Transverse colon (tissue), 4 donors: ENCODE results near the gene DNAI1. TPM values are rescaled to one million over a fixed set of nuclear protein-coding genes. Genes with fewer than 3 reads are reported as not detected.
A peak's percentile ranks its signal among the peaks of the same experiment; 100 is the strongest.

Experiments used
- DNase-seq: peaks from one replicate; pipeline ENCODE4 v3.0.0-alpha.2; 2019
- H3K27ac ChIP-seq, 4 donors: fragments of 200-600 bp; sonication (generic); 2 replicates each; pipeline ENCODE4 v1.5.1; 2016 to 2018; ENCODE audit warnings: inconsistent platforms in 4 of 4
- H3K27me3 ChIP-seq: fragments of 200-600 bp; sonication (generic); 2 replicates; pipeline ENCODE4 v1.5.1; 2017; ENCODE audit warnings: inconsistent platforms
- H3K36me3 ChIP-seq, 4 donors: fragments of 200-600 bp; sonication (generic); 2 replicates each; pipeline ENCODE4 v1.5.1; 2017 to 2019; ENCODE audit warnings: inconsistent platforms in 4 of 4
- H3K4me1 ChIP-seq, 4 donors: fragments of 200-600 bp; sonication (generic); 2 replicates each; pipeline ENCODE4 v1.5.1; 2017 to 2020; ENCODE audit warnings: inconsistent platforms in 4 of 4
- H3K4me3 ChIP-seq, 4 donors: fragments of 200-600 bp; sonication (generic); 1 replicate in 1 of 4; 2 replicates in 3 of 4; pipeline versions ENCODE4 v1.5.1 to v1.6.1; 2017 to 2019; ENCODE audit warnings: inconsistent platforms in 4 of 4
- H3K9me3 ChIP-seq, 2 donors: fragments of 200-600 bp; sonication (generic); 2 replicates each; pipeline ENCODE4 v1.5.1; 2017 to 2019; ENCODE audit warnings: inconsistent platforms in 2 of 2
- CTCF ChIP-seq, 5 experiments: fragments of 200-600 bp in 3 of 5; fragments of 450-650 bp in 2 of 5; sonication (generic) in 3 of 5; IDR thresholded peaks; 1 replicate in 2 of 5; 2 replicates in 3 of 5; pipeline ENCODE4 v1.5.1; 2016 to 2017; ENCODE audit warnings: antibody characterized with exemption in 5 of 5, inconsistent platforms in 3 of 5, mild to moderate bottlenecking in 2 of 5, moderate library complexity in 1 of 5
- EP300 ChIP-seq: sonication (generic); formaldehyde crosslinking; IDR thresholded peaks from one replicate; pipeline ENCODE4 v1.6.1; 2017; ENCODE audit warnings: antibody characterized with exemption, low read depth
- POLR2A ChIP-seq: fragments of 450-650 bp; IDR thresholded peaks from one replicate; pipeline ENCODE4 v1.6.1; 2016; ENCODE audit warnings: antibody characterized with exemption, mild to moderate bottlenecking, moderate library complexity
- POLR2AphosphoS5 ChIP-seq, 3 donors: sonication (generic); formaldehyde crosslinking; IDR thresholded peaks; one replicate each; pipeline ENCODE4 v1.6.1; 2016; ENCODE audit warnings: antibody characterized with exemption in 3 of 3
- WGBS, 2 donors: methylation state at CpG; one replicate each; pipeline ENCODE4 v1.1.5; 2018; ENCODE audit warnings: low coverage in 1 of 2; 5-methylcytosine and 5-hydroxymethylcytosine counted together
- in situ Hi-C, 4 donors: fragments of 200-750 bp; cut with MboI; loops; one replicate each; pipeline versions ENCODE4 v1.15.0 to v1.15.1; 2017; ENCODE audit warnings: low sequenced_read_pairs in 3 of 4, low pct_ligation_motif_present in 1 of 4, low pct_unique_long_range_greater_than_20kb in 1 of 4
- intact Hi-C: fragments of 100-400 bp; cut with DNase I; formaldehyde crosslinking; loops from one replicate; pipeline ENCODE4 v1.15.1; 2023; ENCODE audit warnings: low total_unique reads
- total RNA-seq, 4 donors: library from RNA; depleted of rRNA; stranded (reverse); fragments of >200 nt; gene quantifications; one replicate each; pipeline ENCODE4 v1.1.0, GENCODE V29; 2016

The DNAI1 gene
- total RNA-seq, 4 donors from 2014 or later: not detected

GRCh38 chr9:34491596-34491995 is 33.0 kb downstream of the DNAI1 start:
- no peak overlapping the region for H3K27ac ChIP-seq
- H3K36me3 ChIP-seq: no peaks in the 10 kb centered on the region
- no peaks in the 10 kb centered on the region for H3K9me3 ChIP-seq
- no peak for TF ChIP-seq POLR2AphosphoS5 (IDR thresholded peaks at IDR 0.05)
- no peak for TF ChIP-seq EP300
- TF ChIP-seq POLR2A: no peak
- TF ChIP-seq CTCF (IDR thresholded peaks at IDR 0.05): no peak
- no peak overlapping the region for H3K4me3 ChIP-seq
- no peak for DNase-seq
- in situ Hi-C loops: no loop called here
- peaks cover 19% of the 10 kb centered on the region for H3K27me3 ChIP-seq
- no peaks in the 10 kb centered on the region for H3K4me1 ChIP-seq
- WGBS, 2 donors: 42 to 100% methylated on average over 1 to 2 of the region's 2 CpGs
- intact Hi-C loops: no loop called here

- no peak for DNase-seq
- Histone ChIP-seq H3K9me3 (no peaks in the 10 kb centered on the region), H3K27ac (no peak overlapping the region), H3K36me3 (no peaks in the 10 kb centered on the region), H3K4me1 (no peaks in the 10 kb centered on the region), H3K4me3 (no peak overlapping the region), H3K27me3 (peaks cover 19% of the 10 kb centered on the region)
- in situ Hi-C loops (no loop called here), intact Hi-C loops (no loop called here)
- no peak for TF ChIP-seq CTCF (IDR thresholded peaks at IDR 0.05)
- no peak for TF ChIP-seq POLR2A
- TF ChIP-seq POLR2AphosphoS5 (IDR thresholded peaks at IDR 0.05): no peak
- no peak for TF ChIP-seq EP300
- 37% methylated on average over 2 of the region's 2 CpGs; no CpG with 5 or more reads in 1 of the 2 donors for WGBS, 2 donors
Observed at GRCh38 chr9:34492051-34492450, 33.4 kb downstream of the DNAI1 start.

- intact Hi-C loops: no loop called here
- no peaks in the 10 kb centered on the region for H3K36me3 ChIP-seq
- 35% methylated on average over 8 of the region's 8 CpGs; no CpG with 5 or more reads in 1 of the 2 donors for WGBS, 2 donors
- peaks cover 6% of the 10 kb centered on the region for H3K27me3 ChIP-seq
- DNase-seq: peak; percentile 20
- H3K9me3 ChIP-seq: no peaks in the 10 kb centered on the region
- in situ Hi-C loops: no loop called here
- TF ChIP-seq POLR2AphosphoS5 (IDR thresholded peaks at IDR 0.05) (no peak), CTCF (IDR thresholded peaks at IDR 0.05) (no peak), EP300 (no peak), POLR2A (no peak)
- no peak overlapping the region for H3K27ac ChIP-seq
- no peak overlapping the region for H3K4me3 ChIP-seq
- H3K4me1 ChIP-seq: no peaks in the 10 kb centered on the region
Observed at GRCh38 chr9:34493972-34494535, 35.4 kb downstream of the DNAI1 start.

- H3K27ac ChIP-seq: no peak overlapping the region
- no peaks in the 10 kb centered on the region for H3K27me3 ChIP-seq
- WGBS, 2 donors: 29 to 79% methylated on average over 1 to 6 of the region's 6 CpGs
- H3K4me3 ChIP-seq: no peak overlapping the region
- intact Hi-C loops (no loop called here), in situ Hi-C loops (no loop called here)
- H3K9me3 ChIP-seq: no peaks in the 10 kb centered on the region
- no peak for DNase-seq
- no peaks in the 10 kb centered on the region for H3K36me3 ChIP-seq
- TF ChIP-seq POLR2A: no peak
- no peak for TF ChIP-seq EP300
- no peak for TF ChIP-seq CTCF (IDR thresholded peaks at IDR 0.05)
- TF ChIP-seq POLR2AphosphoS5 (IDR thresholded peaks at IDR 0.05): no peak
- peaks cover 0 to 2% (median 0%) of the 10 kb centered on the region in 4 donors for H3K4me1 ChIP-seq
Observed at GRCh38 chr9:34496149-34496712, 37.6 kb downstream of the DNAI1 start.
